M059J (cell line): ENCODE results near the gene ISLR. TPM values are rescaled to one million over a fixed set of nuclear protein-coding genes. Genes with fewer than 3 reads are reported as not detected.

ENCODE experiments used
- DNase-seq: peaks from one replicate; pipeline ENCODE4 v3.0.0-alpha.2; 2012; ENCODE audit warnings: low read depth
- total RNA-seq: library from RNA; depleted of rRNA; stranded (reverse); fragments of >200 nt; shearing (Covaris generic); gene quantifications from 2 replicates; pipeline ENCODE4 v1.2.3, GENCODE V29; 2014

Gene ISLR
- total RNA-seq, 1 experiment from 2014 or later: not detected

GRCh38 chr15:74171965-74172541 is 1.5 kb upstream of the ISLR start:
- no peak for DNase-seq

- no peak for DNase-seq
Observed at GRCh38 chr15:74172701-74173379, 670 bp upstream of the ISLR start.

GRCh38 chr15:74174219-74174957 is 878 bp downstream of the ISLR start:
- DNase-seq: no peak

DNA sequence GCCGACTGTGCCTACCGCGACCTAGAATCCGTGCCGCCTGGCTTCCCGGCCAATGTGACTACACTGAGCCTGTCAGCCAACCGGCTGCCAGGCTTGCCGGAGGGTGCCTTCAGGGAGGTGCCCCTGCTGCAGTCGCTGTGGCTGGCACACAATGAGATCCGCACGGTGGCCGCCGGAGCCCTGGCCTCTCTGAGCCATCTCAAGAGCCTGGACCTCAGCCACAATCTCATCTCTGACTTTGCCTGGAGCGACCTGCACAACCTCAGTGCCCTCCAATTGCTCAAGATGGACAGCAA is 1.4 kb downstream of the ISLR start:
- no peak for DNase-seq

- no peak for DNase-seq
Observed at GRCh38 chr15:74175271-74176191, 2.0 kb downstream of the ISLR start.

GRCh38 chr15:74176262-74177214 is 3.0 kb downstream of the ISLR start:
- no peak for DNase-seq

GRCh38 chr15:74178326-74179100 is 5.0 kb downstream of the ISLR start:
- no peak for DNase-seq

GRCh38 chr15:74179101-74179841 is 5.8 kb downstream of the ISLR start:
- DNase-seq: peak; percentile 98

DNA sequence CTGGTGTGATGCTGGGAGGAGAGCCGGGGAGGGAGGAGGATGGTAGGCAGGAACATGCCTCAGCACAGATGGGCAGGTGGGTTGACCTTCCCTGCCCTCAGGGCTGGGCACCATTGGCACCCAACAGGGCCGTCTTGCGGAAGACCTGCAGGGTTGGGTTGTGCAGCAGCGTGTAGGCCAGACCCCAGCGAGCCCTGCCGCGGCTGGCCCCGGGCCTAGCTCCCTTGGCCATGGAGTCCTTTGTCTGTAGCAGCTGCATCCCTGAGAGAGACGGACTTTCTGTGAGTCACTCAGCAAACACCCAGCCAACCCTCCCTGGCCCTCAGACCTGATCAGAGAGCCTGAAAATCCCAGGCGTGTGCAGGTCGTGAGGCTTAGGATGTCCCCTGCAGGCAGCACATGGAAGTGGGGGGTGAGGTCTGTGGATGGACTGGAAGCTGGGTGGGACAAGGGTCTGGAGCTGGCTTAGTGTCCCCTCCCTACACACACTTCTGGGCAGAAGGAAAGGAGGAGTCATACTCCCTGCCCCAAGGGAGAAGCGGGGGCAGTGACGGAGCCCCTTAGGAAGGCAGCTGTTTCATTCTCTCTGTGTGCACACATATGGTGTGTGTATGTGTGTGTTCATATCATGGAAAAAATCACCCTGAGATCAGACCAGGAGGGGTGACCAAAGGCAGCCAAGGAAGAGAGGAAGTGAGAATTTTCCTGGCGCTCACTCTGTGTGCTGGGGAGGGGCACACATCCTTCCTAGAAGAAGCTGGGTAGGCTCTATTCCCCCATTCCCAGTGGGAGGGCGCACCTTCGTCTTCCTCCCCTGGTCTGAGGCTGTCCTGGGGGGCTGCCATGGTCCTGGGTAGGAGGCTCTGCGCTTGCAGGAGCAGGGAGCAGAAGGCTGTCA is 6.7 kb downstream of the ISLR start:
- DNase-seq: peak; percentile 38

- DNase-seq: no peak
Observed at GRCh38 chr15:74180881-74181602, 7.5 kb downstream of the ISLR start.

GRCh38 chr15:74182131-74182530 is 8.6 kb downstream of the ISLR start:
- DNase-seq: no peak

GRCh38 chr15:74184582-74185091 is 11.1 kb downstream of the ISLR start:
- DNase-seq: no peak

- DNase-seq: no peak
Observed at GRCh38 chr15:74185710-74186348, 12.3 kb downstream of the ISLR start.

DNA sequence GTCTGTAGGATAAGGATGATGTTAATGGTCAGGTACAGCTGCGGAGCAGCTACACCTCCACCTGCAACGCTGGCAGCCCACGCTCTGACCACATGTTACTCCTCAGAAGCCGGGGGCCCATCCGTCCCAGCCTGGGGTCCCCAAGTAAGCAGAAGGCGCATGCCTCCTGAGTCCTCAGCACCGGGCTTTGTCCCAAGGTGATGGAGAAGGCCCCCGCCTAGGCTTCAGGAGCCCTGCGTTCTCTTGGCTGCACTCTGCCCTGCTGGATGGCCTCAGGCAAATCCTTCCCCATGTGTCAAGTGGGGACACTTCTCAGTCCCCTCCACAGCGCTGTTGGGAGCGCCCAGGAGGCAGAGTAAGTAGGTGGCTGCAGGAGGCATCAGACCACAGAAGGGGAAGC is 14.7 kb downstream of the ISLR start:
- DNase-seq: no peak

GRCh38 chr15:74191798-74192197 is 18.3 kb downstream of the ISLR start:
- peak; percentile 46 for DNase-seq

DNA sequence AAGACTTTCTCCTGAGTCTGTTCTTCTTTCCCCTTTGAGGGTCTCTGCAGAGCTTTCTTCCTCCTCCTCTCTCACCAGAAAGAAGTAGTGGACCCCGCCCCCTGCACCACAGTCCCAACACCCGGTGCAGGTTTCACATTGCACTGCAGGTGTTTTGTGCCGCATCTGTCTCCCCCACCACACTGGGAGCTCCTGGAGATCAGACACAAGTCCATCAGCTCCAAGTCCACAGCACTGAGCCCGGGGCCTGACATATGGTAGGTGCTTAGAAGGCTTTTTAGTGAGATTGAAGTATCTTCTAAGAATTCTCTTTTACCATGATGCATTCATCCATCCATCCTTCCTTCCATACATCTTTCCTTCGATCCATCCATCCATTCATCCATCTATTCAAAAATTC is 19.2 kb downstream of the ISLR start:
- DNase-seq: no peak

- DNase-seq: peak; percentile 98
Observed at GRCh38 chr15:74193299-74193718, 19.8 kb downstream of the ISLR start.
